HG03025 (cell line): ENCODE data around the gene SBF2.
"Not testable (repeated sequence)": the region's sequence is repeated elsewhere in the genome, so short reads cannot be mapped to it uniquely, and the experiment has no call there.

ENCODE experiments used
- ATAC-seq: cut with Tn5 transposase; IDR thresholded peaks from one replicate; pipeline ENCODE4 v1.9.1; 2021; ENCODE audit warnings: mild to moderate bottlenecking, moderate library complexity; ENCODE audit not compliant: unreplicated experiment, low FRiP score

SBF2 gene

GRCh38 chr11:10029386-10030121 lies 264.5 kb downstream of the SBF2 start:
- ATAC-seq: no peak

GRCh38 chr11:10026514-10026913 lies 267.5 kb downstream of the SBF2 start:
- ATAC-seq: no peak

GRCh38 chr11:10023212-10023611 lies 270.8 kb downstream of the SBF2 start:
- ATAC-seq: no peak

- no peak for ATAC-seq
Observed at GRCh38 chr11:10022764-10023163, 271.3 kb downstream of the SBF2 start.

GRCh38 chr11:10021563-10021962 lies 272.5 kb downstream of the SBF2 start:
- ATAC-seq: no peak

GRCh38 chr11:10019906-10020682 lies 273.9 kb downstream of the SBF2 start:
- ATAC-seq: no peak

- no peak for ATAC-seq
Observed at GRCh38 chr11:10017911-10018310, 276.1 kb downstream of the SBF2 start.

- ATAC-seq: no peak
Observed at GRCh38 chr11:10017050-10017449, 277.0 kb downstream of the SBF2 start.

- ATAC-seq: no peak
Observed at GRCh38 chr11:10012068-10012467, 282.0 kb downstream of the SBF2 start.

GRCh38 chr11:10005955-10006525 lies 288.0 kb downstream of the SBF2 start:
- ATAC-seq: no peak

- ATAC-seq: no peak
Observed at GRCh38 chr11:10004526-10005113, 289.4 kb downstream of the SBF2 start.

GRCh38 chr11:10002221-10002620 lies 291.8 kb downstream of the SBF2 start:
- no peak for ATAC-seq

- ATAC-seq: no peak
Observed at GRCh38 chr11:9992306-9992705, 301.7 kb downstream of the SBF2 start.

- ATAC-seq: no peak
Observed at GRCh38 chr11:9990221-9990973, 303.6 kb downstream of the SBF2 start.

- not testable (repeated sequence) for ATAC-seq
Observed at GRCh38 chr11:9987303-9987702, 306.7 kb downstream of the SBF2 start.

GRCh38 chr11:9982796-9983579 lies 311.0 kb downstream of the SBF2 start:
- ATAC-seq: no peak

- ATAC-seq: no peak
Observed at GRCh38 chr11:9982127-9982795, 311.8 kb downstream of the SBF2 start.

- ATAC-seq: no peak
Observed at GRCh38 chr11:9980931-9981330, 313.1 kb downstream of the SBF2 start.

GRCh38 chr11:9977554-9977953 lies 316.5 kb downstream of the SBF2 start:
- no peak for ATAC-seq
